Upper lobe of right lung (tissue), 1 donor: ENCODE results near the gene CXCR5. TPM values are rescaled to one million over a fixed set of nuclear protein-coding genes. Genes with fewer than 3 reads are reported as not detected.

ENCODE experiments used
- ATAC-seq: fragments of 200-7000 bp; cut with Tn5 transposase; one replicate; pipeline ENCODE4 v1.9.1; 2020; ENCODE audit warnings: mild to moderate bottlenecking, moderate library complexity
- DNase-seq: peaks from one replicate; pipeline ENCODE4 v3.0.0-alpha.2; 2020
- H3K27ac ChIP-seq: fragments of 200-600 bp; one replicate; pipeline ENCODE4 v1.8.0; 2022
- H3K27me3 ChIP-seq: fragments of 200-600 bp; one replicate; pipeline ENCODE4 v1.8.0; 2022; ENCODE audit warnings: mild to moderate bottlenecking
- H3K36me3 ChIP-seq: fragments of 200-600 bp; one replicate; pipeline ENCODE4 v1.8.0; 2022
- H3K4me1 ChIP-seq: fragments of 200-600 bp; one replicate; pipeline ENCODE4 v1.8.0; 2022
- H3K4me3 ChIP-seq: fragments of 200-600 bp; one replicate; pipeline ENCODE4 v1.8.0; 2022; ENCODE audit warnings: mild to moderate bottlenecking
- H3K9me3 ChIP-seq: fragments of 200-600 bp; one replicate; pipeline ENCODE4 v1.8.0; 2022
- intact Hi-C: fragments of 100-400 bp; cut with DNase I; formaldehyde crosslinking; loops from one replicate; pipeline ENCODE4 v1.11.0; 2022
- total RNA-seq: library from RNA; stranded (reverse); fragmentation: NEBNext Ultra II Directional; extraction: Animal tissue kit (Norgen Biotek cat#: 25700); gene quantifications from one replicate; pipeline ENCODE4 v1.2.1, GENCODE V29; 2021
- TF ChIP-seq, protein P1 (sequence below): fragments of 200-600 bp; IDR thresholded peaks from one replicate; pipeline ENCODE4 v1.8.0; 2022; ENCODE audit warnings: antibody characterized with exemption
- donor health status: DM: no; HTN: yes; CAD: no; lungs with severe emphysema.

The CXCR5 gene
- total RNA-seq, 1 donor from 2014 or later, result not detected

DNA sequence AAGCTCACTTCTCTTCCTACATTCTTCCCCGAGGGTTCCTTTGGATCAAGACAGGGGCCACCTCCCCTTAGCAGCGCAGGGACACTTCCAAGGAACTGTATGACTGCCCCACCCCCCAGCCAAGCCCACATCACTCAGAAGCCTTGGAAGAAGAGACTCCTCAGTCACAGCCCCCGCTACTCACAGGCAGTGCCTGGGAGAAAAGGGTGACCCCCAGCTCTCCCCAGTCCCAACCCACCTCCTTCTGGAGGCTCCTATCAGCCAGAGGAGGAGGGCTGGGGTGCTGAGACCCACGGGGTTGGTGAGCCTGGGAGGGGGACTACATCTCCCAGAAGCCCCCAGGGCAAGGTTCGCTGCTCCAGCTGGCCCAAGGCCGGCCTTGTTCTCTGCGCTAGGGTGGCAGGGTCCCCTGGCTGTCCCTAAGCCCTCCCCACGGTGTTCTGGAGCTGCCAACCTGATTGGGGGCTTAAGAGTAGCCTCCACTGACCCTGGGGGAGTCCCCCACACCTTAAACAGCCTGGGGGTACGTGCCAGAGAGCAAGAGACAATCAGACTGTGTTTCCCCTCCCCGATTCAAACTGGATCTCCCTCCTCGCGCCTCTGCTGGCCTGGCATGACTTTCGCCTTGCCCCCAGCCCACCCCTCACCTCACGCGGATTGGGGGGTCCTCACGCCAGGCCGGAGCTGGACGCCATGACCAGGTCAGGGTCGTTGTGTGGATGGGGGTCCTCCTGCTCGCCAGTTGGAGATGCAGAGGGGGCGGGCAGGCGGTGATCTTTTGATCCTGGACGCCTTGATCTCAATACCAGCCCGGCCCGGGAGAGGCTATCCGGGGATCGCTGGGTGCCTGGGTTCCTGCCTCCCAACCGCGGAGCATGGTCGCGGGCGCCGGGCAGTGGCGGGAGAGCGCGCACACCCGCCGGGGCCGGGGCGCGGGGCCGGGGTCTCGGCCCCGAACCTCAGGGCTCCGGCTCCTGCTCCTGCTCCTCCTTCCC, 41.2 kb downstream of the CXCR5 start:
- H3K27ac ChIP-seq, result peak overlapping the region; percentile 88
- peaks cover 47% of the 10 kb centered on the region for H3K4me1 ChIP-seq
- DNase-seq (peak; percentile 82), ATAC-seq (no peak)
- H3K36me3 ChIP-seq, result no peaks in the 10 kb centered on the region
- intact Hi-C loops, result no loop called here
- H3K27me3 ChIP-seq, result no peaks in the 10 kb centered on the region
- TF ChIP-seq, protein P1, sequence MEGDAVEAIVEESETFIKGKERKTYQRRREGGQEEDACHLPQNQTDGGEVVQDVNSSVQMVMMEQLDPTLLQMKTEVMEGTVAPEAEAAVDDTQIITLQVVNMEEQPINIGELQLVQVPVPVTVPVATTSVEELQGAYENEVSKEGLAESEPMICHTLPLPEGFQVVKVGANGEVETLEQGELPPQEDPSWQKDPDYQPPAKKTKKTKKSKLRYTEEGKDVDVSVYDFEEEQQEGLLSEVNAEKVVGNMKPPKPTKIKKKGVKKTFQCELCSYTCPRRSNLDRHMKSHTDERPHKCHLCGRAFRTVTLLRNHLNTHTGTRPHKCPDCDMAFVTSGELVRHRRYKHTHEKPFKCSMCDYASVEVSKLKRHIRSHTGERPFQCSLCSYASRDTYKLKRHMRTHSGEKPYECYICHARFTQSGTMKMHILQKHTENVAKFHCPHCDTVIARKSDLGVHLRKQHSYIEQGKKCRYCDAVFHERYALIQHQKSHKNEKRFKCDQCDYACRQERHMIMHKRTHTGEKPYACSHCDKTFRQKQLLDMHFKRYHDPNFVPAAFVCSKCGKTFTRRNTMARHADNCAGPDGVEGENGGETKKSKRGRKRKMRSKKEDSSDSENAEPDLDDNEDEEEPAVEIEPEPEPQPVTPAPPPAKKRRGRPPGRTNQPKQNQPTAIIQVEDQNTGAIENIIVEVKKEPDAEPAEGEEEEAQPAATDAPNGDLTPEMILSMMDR, result no peak
- H3K4me3 ChIP-seq, result peak overlapping the region; percentile 95
- H3K9me3 ChIP-seq, result no peaks in the 10 kb centered on the region

DNA sequence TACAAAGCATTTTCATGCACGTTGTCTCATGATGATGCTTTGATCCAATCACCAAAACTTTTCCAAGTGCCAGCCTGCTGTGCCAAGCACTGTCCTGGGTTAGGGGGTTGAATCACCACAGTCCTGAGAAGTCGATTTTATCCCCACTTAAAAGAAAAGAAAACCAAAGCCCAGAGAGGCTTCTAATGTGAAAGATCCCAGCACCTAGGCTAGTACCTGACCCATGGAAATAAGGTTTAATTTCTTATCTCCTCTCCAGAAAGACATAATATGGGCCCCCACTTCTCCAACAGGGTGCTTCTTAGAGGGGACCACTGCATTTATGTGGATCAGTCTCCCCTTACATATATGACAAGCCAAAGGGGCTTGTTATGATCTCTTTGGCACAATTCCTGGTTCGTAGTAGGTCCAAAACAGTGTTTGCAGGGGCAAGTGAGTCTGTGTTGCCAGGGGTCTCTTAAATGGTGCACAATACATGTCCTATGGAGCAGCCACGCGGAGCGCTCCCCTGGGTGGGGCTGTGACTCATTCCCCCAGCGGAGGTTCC, 43.9 kb downstream of the CXCR5 start:
- Histone ChIP-seq H3K36me3 (no peaks in the 10 kb centered on the region), H3K4me1 (peaks cover 25% of the 10 kb centered on the region), H3K27me3 (no peaks in the 10 kb centered on the region), H3K4me3 (peak overlapping the region; percentile 87), H3K9me3 (no peaks in the 10 kb centered on the region), H3K27ac (peak overlapping the region; percentile 94)
- ATAC-seq, result no peak
- TF ChIP-seq, protein P1, result no peak
- intact Hi-C loops, result loop anchor here (2.0 kb wide), 1 partner anchor 21 kb away; no protein-coding TSS in a partner anchor
- DNase-seq, result no peak

DNA sequence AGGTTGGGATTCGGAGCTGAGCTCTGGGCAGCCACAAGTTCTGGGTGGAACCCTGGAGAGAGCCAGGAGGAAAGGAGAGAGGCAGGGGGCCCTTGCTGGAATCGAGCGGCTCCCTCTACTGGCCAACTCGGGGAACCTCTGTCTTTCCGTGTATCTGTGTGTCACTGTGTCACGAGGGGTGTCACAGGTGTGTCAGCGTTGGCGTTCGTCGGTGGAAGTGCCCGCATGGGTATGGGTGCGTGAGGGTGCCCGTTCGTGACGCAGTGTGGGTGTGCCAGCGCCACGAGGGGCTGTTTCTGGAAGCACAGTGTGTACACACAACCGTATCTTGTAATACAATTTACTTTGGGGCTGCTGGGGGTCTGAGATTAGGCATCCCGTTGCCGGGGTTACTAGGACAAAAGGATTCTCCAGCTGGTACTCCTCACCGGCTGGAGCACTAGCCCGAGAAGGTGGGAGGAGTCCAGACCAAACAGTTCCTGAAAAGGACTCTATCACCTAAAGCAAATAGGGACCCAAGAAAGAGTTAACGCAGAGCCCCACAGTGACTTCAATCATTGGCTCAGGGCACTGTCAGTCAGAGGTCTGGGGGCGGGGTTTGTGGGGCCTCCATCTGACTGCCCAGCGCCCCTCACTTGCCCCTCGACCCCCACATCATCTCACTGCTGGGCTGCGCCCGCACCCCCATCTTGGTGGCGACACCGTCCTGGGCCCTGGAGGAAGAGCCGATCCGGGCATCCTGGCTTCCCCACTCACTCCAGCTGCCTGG, 44.6 kb downstream of the CXCR5 start:
- DNase-seq (peak; percentile 92), ATAC-seq (peak; percentile 77)
- no peaks in the 10 kb centered on the region for H3K9me3 ChIP-seq
- H3K4me1 ChIP-seq, result peaks cover 18% of the 10 kb centered on the region
- H3K36me3 ChIP-seq, result no peaks in the 10 kb centered on the region
- H3K27me3 ChIP-seq, result no peaks in the 10 kb centered on the region
- TF ChIP-seq, protein P1, result peak; percentile 90
- H3K4me3 ChIP-seq, result peak overlapping the region; percentile 87
- peak overlapping the region; percentile 94 for H3K27ac ChIP-seq
- intact Hi-C loops, result loop anchor here (2.0 kb wide), 1 partner anchor 21 kb away; no protein-coding TSS in a partner anchor

DNA sequence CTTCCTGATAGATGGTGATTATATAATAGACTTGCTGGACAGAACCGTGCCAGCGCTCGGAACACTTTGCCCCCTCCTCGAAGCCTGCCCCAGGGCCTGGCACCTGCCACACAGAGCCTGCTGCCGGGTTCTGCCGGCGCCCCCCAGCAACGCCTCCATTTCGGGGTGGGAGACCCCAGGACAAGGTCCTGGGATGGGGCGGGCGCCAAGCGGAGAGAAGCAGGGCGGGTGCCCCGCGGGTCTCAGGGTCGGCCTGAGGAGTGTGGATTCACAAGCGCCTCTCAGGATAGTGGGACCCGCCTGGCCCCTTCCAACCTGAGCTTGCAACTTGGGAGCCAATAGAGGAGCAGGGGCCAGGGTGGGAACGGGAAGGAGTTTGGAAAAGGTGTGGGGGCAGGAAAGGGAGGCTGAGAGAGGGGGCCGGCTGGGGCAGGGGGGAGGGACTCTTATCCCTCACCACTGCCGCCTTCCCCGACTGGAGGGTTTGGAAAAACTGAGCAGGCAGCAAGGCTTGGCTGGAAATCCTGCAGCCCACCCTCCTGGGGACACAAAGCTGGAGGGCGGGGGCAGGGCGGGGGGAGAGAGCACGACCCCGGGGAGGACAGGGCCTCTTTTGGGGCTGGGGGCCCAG, 45.3 kb downstream of the CXCR5 start:
- Histone ChIP-seq H3K4me1 (peaks cover 11% of the 10 kb centered on the region), H3K27ac (peak overlapping the region; percentile 94), H3K36me3 (no peaks in the 10 kb centered on the region), H3K4me3 (peak overlapping the region; percentile 87), H3K27me3 (no peaks in the 10 kb centered on the region), H3K9me3 (no peaks in the 10 kb centered on the region)
- peak; percentile 31 for ATAC-seq
- DNase-seq, result peak; percentile 80
- TF ChIP-seq, protein P1, result no peak
- intact Hi-C loops, result loop anchor here (2.0 kb wide), 1 partner anchor 22 kb away; no protein-coding TSS in a partner anchor
